Naive B cell (primary cell): ENCODE results near the gene DDX25. TPM values are rescaled to one million over a fixed set of nuclear protein-coding genes. Genes with fewer than 3 reads are reported as not detected.

Experiments used
- ATAC-seq, 2 donors: fragments of 150-1000 bp; cut with Tn5 transposase; 2 replicates each; pipeline ENCODE4 v1.10.0; 2021; ENCODE audit warnings: low read depth in 2 of 2, mild to moderate bottlenecking in 2 of 2, moderate library complexity in 2 of 2
- DNase-seq: peaks from one replicate; pipeline ENCODE4 v3.0.0; 2022
- H3K27ac Mint-ChIP-seq, 6 donors: one replicate each; pipeline ENCODE4 v1.8.0; 2020 to 2022; ENCODE audit warnings: mild to moderate bottlenecking in 6 of 6, mixed read lengths in 6 of 6, moderate library complexity in 5 of 6, inconsistent platforms in 2 of 6
- H3K27me3 Mint-ChIP-seq, 3 donors: one replicate each; pipeline ENCODE4 v1.8.0; 2021 to 2022; ENCODE audit warnings: mixed read lengths in 3 of 3, mild to moderate bottlenecking in 1 of 3
- H3K36me3 Mint-ChIP-seq, 2 donors: one replicate each; pipeline ENCODE4 v1.8.0; 2020 to 2022; ENCODE audit warnings: mixed read lengths in 2 of 2, inconsistent platforms in 1 of 2, mild to moderate bottlenecking in 1 of 2
- H3K4me1 Mint-ChIP-seq, 3 donors: one replicate each; pipeline ENCODE4 v1.8.0; 2020 to 2022; ENCODE audit warnings: mixed read lengths in 3 of 3, inconsistent platforms in 1 of 3, mild to moderate bottlenecking in 1 of 3, moderate library complexity in 1 of 3
- H3K4me3 Mint-ChIP-seq, 8 donors: one replicate each; pipeline ENCODE4 v1.8.0; 2020 to 2022; ENCODE audit warnings: mild to moderate bottlenecking in 8 of 8, mixed read lengths in 8 of 8, moderate library complexity in 8 of 8, inconsistent platforms in 2 of 8
- H3K9me3 Mint-ChIP-seq, 7 donors: one replicate each; pipeline ENCODE4 v1.8.0; 2020 to 2022; ENCODE audit warnings: mixed read lengths in 7 of 7, mild to moderate bottlenecking in 5 of 7, inconsistent platforms in 2 of 7, moderate library complexity in 1 of 7
- polyA plus RNA-seq, 6 donors: library from polyadenylated mRNA; unstranded; fragments of 300-500 nt; fragmentation: Illumina TruSeq; gene quantifications; one replicate each; pipeline ENCODE4 v1.2.3, GENCODE V29; 2021; ENCODE audit warnings: low read depth in 6 of 6

Gene DDX25
- polyA plus RNA-seq, 6 donors from 2014 or later: 0.34 TPM; not detected in 5

DNA sequence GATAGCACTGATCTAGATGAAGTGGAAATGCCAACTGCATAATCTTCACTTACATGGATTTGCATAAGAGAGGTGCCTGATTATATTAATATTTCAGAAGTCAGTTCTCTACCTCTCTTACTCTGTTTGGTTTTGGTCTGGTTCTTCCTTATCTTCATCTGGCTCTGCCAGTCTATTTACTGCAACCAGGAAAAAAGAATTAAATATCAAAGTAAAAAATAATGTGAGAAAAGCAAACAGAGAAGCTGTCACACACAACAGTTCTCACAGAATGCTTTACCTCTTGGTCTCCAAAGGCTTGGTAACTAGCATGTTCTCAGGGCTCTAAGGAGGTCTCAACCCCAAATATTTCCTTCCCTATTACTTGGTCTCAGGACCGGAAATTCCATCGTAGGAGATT lies 48.3 kb downstream of the DDX25 start:
- H3K36me3 Mint-ChIP-seq: no peaks in the 10 kb centered on the region
- H3K27me3 Mint-ChIP-seq: peaks cover 0 to 34% (median 19%) of the 10 kb centered on the region in 3 donors
- no peak for DNase-seq
- no peak overlapping the region for H3K4me3 Mint-ChIP-seq
- no peak overlapping the region for H3K27ac Mint-ChIP-seq
- no peak for ATAC-seq
- no peaks in the 10 kb centered on the region for H3K9me3 Mint-ChIP-seq
- H3K4me1 Mint-ChIP-seq: peaks cover 0 to 4% (median 0%) of the 10 kb centered on the region in 3 donors

DNA sequence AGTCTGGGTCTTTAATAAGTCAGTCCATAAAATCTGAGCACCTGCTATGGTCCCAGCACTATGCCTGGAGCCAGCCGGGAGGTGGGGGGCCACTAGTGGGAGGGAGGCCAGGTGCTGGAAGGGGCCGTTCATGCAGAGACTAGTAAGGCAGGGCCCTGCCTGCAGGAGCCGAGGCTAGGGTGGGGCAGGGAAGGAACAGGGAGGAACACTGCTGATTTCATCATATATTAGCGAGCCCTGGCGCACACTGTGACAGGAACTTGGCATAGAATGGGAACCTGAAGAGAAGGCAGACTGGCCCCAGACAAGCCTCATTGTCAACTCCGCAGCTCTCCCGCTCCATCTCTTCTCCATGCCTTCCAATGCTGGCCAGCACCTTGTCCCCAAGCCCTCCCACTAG lies 48.7 kb downstream of the DDX25 start:
- no peaks in the 10 kb centered on the region for H3K9me3 Mint-ChIP-seq
- peak overlapping the region in 1 of 6 donors; percentile 40 for H3K27ac Mint-ChIP-seq
- ATAC-seq (no peak), DNase-seq (no peak)
- H3K36me3 Mint-ChIP-seq: no peaks in the 10 kb centered on the region
- no peak overlapping the region for H3K4me3 Mint-ChIP-seq
- peaks cover 0 to 38% (median 19%) of the 10 kb centered on the region in 3 donors for H3K27me3 Mint-ChIP-seq
- peaks cover 0 to 4% (median 0%) of the 10 kb centered on the region in 3 donors for H3K4me1 Mint-ChIP-seq

DNA sequence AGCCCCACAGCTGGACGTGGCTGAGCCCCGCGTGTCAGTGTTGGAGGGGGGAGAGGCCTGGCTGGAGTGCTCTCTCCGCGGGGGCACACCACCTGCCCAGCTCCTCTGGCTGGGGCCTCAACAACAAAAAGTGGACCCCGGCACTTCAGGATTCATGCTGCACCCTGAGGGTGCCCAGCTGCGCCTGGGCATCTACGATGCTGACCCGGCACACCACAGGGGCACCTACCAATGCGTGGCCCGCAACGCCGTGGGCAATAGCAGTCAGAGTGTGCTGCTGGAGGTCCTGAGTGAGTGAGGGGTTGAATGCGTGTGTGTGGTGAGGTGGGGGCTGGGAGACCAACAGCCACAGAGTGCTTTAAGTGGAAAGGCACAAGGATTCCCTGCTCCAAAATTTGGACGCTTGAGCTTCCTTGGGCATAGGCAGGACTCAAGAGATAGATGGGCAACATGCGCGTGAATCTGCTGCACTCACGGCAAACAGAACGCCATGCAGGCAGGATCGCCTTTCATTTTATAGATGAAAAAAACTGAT lies 49.2 kb downstream of the DDX25 start:
- no peaks in the 10 kb centered on the region for H3K9me3 Mint-ChIP-seq
- H3K36me3 Mint-ChIP-seq: no peaks in the 10 kb centered on the region
- peaks cover 0 to 40% (median 19%) of the 10 kb centered on the region in 3 donors for H3K27me3 Mint-ChIP-seq
- H3K4me3 Mint-ChIP-seq: no peak overlapping the region
- H3K4me1 Mint-ChIP-seq: peaks cover 0 to 4% (median 0%) of the 10 kb centered on the region in 3 donors
- ATAC-seq: no peak
- DNase-seq: no peak
- H3K27ac Mint-ChIP-seq: no peak overlapping the region

DNA sequence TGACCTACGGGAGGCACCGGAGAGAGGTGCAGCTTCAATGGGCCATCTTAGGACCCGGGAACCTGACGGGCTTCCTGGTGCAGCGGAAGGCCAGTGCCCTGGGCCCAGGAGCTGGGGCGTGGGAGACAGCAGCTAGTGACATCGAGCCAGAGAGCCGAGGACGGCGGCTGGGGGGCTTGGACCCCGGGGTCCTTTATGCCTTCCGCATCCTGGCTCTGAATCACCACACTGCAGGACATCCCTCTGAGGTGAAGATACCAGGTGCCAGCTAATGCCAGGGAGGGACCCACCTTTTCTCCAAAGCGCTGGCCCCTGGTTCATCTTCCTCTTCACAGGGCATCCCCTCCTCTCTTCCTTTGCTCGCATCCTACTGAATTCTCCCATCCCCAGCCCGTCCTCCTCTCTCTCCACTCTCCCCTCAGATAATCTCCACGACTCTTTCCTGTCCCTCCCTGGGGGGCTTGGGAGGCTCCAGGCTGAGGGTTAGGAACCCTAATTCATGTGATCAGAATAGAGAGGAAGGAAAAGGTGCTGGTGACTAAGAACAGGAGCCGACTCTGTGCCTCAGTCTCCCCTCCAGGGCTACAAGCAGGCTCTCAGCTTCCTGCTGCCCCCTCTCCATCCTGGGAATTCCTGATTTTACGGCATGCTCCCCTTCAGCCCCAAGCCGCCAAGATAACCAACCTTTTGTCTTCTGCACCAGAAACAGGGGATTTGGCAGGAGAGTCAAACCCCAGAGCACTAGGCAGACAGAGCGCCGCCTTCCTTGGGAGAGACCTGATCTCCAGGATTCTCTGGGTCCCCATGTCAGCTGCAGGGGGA lies 50.0 kb downstream of the DDX25 start:
- no peak overlapping the region for H3K4me3 Mint-ChIP-seq
- no peaks in the 10 kb centered on the region for H3K36me3 Mint-ChIP-seq
- H3K4me1 Mint-ChIP-seq: peaks cover 0 to 1% (median 0%) of the 10 kb centered on the region in 3 donors
- peaks cover 0 to 40% (median 19%) of the 10 kb centered on the region in 3 donors for H3K27me3 Mint-ChIP-seq
- peak overlapping the region in 1 of 6 donors; percentile 48 for H3K27ac Mint-ChIP-seq
- DNase-seq: no peak
- ATAC-seq: no peak
- H3K9me3 Mint-ChIP-seq: no peaks in the 10 kb centered on the region

DNA sequence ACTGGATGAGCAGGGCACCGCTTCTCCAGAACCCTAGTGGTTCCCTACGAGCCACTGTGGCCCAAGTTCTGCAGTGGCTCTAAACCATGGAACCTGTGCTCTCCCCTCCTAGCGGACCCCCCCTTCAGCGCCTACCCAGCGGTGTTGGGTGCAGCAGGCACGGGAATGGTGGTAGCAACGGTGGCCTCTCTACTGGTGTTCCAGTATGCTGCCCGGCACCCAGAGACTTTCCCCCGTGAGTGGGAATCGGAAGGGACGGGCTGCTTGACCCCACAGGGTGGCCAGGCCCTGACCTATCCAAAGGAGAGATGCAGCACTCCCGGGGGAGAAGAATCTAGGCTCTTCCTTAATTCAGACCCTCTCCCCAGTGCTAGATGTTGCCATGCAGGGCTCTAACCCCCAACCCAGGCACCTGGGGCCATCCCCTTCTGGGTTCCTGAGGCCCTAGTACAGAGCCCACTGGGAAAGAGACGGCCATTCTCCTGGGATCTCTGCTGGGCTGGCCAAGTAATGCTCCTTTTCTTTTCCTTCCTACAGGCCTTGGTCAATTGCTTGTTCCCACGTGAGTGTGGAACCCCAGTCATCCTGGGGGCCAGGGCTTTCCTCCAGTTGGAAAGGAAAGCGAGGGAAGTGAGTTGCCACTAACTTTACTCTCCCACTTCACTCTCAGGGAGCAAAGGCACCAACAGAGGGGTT lies 50.8 kb downstream of the DDX25 start:
- no peaks in the 10 kb centered on the region for H3K36me3 Mint-ChIP-seq
- H3K27me3 Mint-ChIP-seq: peaks cover 0 to 40% (median 19%) of the 10 kb centered on the region in 3 donors
- ATAC-seq (no peak), DNase-seq (no peak)
- no peak overlapping the region for H3K4me3 Mint-ChIP-seq
- H3K4me1 Mint-ChIP-seq: no peaks in the 10 kb centered on the region
- H3K9me3 Mint-ChIP-seq: no peaks in the 10 kb centered on the region
- no peak overlapping the region for H3K27ac Mint-ChIP-seq

DNA sequence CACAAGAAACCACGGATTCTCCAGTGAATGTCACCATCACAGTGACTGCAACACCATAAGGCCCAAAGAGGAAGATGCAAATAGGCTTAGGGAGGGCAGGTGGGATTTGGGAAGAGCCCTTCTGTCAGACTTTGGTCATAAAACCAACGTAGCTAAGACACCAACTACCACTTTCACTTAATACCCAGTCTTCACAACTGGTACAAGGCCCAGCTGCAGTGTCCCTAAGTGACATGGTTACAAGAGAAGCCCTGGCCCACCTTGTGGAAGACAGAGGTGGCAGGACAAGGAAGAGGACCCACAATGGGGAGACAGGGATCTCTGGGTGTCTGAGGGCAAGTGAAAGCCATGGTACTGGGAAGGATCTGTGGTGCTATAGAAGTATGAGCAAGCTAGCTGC lies 51.5 kb downstream of the DDX25 start:
- Mint-ChIP-seq H3K36me3 (no peaks in the 10 kb centered on the region), H3K27me3 (peaks cover 1 to 40% (median 19%) of the 10 kb centered on the region in 3 donors), H3K4me3 (no peak overlapping the region), H3K9me3 (peaks cover 0 to 3% (median 0%) of the 10 kb centered on the region in 7 donors), H3K27ac (no peak overlapping the region), H3K4me1 (no peaks in the 10 kb centered on the region)
- DNase-seq (no peak), ATAC-seq (no peak)

DNA sequence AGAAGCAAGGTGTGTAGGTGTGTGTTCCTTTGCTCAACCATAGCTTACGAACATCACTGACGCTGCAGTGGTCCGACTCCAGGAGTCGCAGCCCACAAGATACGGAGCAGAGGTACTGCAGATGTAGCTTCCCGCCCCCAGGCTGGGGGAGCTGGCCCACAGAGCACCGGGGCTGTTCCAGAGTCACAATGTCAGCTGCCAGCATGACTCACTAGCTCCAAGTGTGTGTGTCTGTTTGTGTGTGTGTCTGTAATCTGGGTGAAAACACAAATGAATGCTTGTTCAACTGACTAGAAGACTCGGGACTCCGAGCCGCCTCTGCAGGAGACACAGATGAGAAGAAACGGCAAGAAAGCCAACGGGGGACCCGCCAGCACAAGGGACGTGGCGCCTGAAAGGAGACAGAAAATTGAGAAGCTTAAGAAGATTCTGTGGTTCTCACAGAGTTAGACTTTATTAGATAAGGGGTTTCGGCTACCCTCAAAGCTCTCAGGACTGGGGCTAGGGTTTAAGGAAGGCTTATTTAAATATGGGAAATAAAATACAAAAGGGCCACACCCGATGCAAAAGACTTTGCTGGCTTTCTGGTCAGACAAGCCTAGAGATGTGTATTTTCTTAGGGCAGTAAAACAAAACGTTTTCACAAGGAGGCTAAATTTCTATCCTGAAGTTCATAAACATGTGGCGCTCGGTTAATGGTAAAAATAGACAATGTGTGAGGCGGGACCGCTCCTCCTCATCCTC lies 52.3 kb downstream of the DDX25 start:
- Mint-ChIP-seq H3K4me1 (no peaks in the 10 kb centered on the region), H3K4me3 (peak overlapping the region in 1 of 8 donors; percentile 53), H3K9me3 (peaks cover 0 to 3% (median 0%) of the 10 kb centered on the region in 7 donors), H3K27ac (peak overlapping the region in 2 of 6 donors; percentile 4 to 17), H3K36me3 (no peaks in the 10 kb centered on the region), H3K27me3 (peaks cover 4 to 33% (median 14%) of the 10 kb centered on the region in 3 donors)
- DNase-seq: no peak
- no peak for ATAC-seq

DNA sequence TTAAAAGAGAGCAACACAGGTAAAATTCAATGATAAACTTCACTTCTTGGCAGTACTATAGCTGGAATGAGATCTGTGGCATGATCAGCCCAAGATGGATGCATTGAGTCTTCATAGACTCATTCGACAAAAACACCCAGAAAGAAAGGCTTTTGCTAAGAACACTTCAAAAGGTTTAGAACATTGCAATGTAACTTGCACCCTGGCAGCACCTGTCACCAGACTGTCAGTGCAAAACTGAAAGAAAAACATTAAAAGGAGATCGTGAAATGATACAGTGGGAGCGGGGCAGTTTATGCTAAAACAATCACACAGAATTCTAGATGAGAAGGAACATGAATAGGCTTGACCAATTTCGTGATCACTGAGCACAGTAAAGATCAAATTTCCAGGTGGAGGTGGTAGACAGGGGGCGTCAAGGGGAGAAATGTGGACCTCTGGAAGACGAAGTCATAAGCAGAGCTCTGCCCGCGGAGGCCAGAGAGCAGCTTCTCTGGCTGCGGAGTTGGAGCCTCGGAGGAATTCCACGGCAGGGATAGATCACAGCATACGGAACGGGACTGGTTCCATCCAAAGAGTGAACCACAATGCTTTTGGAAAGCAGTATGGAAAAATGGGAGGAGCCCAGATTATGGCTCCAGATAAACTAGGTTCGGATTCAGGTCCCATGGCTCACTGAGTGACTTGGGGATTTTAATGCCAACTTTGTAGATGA lies 53.5 kb downstream of the DDX25 start:
- peaks cover 4 to 32% (median 24%) of the 10 kb centered on the region in 3 donors for H3K27me3 Mint-ChIP-seq

DNA sequence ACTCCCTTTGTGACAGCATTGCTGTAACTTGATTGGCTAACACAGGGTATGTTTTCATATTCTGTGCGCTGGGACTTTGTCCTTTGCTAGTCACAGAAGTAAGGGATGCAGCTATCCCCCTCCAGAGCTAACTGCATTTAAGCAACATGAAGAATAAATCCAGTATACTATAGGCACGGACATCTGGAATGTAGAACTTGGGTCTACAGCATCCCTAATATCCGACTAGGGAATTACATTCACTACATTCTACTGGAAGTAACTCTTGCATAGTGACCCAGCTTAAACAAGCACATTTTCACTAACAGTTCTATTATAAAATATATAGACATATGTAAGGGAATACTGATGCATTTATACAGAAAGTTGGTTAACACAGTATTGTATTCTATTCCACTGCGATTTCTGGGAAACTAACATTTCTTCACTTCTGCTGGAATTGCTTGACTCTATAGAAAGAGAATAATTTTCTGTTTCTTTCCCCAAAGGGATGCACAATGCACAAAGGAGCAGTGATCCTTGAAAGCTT lies 54.6 kb downstream of the DDX25 start:
- DNase-seq (no peak), ATAC-seq (no peak)
- H3K4me1 Mint-ChIP-seq: no peaks in the 10 kb centered on the region
- no peak overlapping the region for H3K4me3 Mint-ChIP-seq
- peaks cover 4 to 34% (median 24%) of the 10 kb centered on the region in 3 donors for H3K27me3 Mint-ChIP-seq
- peaks cover 0 to 24% (median 14%) of the 10 kb centered on the region in 7 donors for H3K9me3 Mint-ChIP-seq
- H3K36me3 Mint-ChIP-seq: peaks cover 7 to 8% of the 10 kb centered on the region in 2 donors
- no peak overlapping the region for H3K27ac Mint-ChIP-seq

More for the DNA sequence above, 53.5 kb downstream of the DDX25 start:
- H3K36me3 Mint-ChIP-seq: peaks cover 1 to 4% of the 10 kb centered on the region in 2 donors
- ATAC-seq (no peak), DNase-seq (no peak)
- H3K4me3 Mint-ChIP-seq: no peak overlapping the region
- peaks cover 0 to 13% (median 7%) of the 10 kb centered on the region in 7 donors for H3K9me3 Mint-ChIP-seq
- H3K4me1 Mint-ChIP-seq: no peaks in the 10 kb centered on the region
- no peak overlapping the region for H3K27ac Mint-ChIP-seq

DNA sequence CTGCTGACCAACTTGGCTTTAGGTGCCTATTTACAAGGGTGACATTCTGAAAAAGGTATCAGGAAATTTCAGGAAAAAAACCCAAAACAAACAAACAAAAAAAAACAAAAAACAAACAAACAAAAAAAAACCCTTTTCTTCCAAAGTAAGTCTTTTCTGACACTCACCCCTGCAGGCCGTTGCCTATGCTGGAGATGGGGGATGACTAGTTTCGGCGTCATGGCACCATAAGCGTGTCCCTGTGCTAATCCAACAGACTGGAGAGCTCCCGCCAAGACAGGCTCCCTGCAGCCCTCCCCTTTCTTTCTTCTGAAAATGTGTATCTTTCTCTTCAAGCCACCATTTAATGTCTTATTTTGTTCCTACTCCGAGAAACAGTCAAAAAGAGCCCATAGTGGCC lies 55.2 kb downstream of the DDX25 start:
- Mint-ChIP-seq H3K36me3 (peaks cover 7 to 8% of the 10 kb centered on the region in 2 donors), H3K4me1 (no peaks in the 10 kb centered on the region), H3K27me3 (peaks cover 4 to 33% (median 20%) of the 10 kb centered on the region in 3 donors), H3K9me3 (peaks cover 0 to 28% (median 14%) of the 10 kb centered on the region in 7 donors), H3K4me3 (no peak overlapping the region), H3K27ac (no peak overlapping the region)
- DNase-seq (no peak), ATAC-seq (no peak)

DNA sequence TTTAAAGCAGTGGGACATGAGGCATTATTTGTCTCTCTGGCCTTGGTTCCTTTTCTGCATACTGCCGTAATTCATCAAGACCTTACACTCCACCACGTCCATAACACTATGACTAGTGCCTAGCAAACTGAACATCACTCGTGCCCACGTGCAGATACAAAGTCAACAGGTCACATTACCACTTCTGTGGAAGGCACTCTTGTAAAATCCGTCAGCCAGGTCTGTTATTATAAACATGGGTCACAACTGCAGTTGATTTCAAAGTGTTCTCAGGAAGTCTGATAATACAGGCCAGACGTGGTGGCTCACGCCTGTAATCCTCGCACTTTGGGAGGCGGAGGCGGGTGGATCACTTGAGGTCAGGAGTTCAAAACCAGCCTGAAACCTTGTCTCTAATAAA lies 55.6 kb downstream of the DDX25 start:
- Mint-ChIP-seq H3K27me3 (peaks cover 4 to 31% (median 18%) of the 10 kb centered on the region in 3 donors), H3K27ac (no peak overlapping the region), H3K4me3 (no peak overlapping the region), H3K36me3 (peaks cover 7 to 8% of the 10 kb centered on the region in 2 donors), H3K4me1 (no peaks in the 10 kb centered on the region), H3K9me3 (peaks cover 0 to 28% (median 14%) of the 10 kb centered on the region in 7 donors)
- no peak for DNase-seq
- ATAC-seq: no peak

DNA sequence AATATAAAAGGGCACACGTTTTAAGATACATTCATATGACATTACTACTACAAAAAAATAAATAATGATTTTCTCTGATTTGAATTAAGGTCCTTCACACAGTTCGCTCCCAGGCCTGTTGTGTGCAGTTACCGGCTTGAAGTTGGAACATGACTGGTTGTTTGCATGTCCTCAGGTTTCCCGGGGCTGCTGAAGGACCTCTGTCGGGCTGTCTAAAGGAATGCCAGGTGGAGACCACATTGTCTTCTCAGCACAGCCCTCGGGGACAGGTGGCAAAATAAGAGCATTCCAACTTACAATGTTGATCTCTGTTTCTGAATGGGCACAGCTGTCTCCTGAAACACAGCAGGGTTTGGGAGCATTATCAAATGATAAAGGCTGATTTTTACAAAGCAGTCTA lies 56.5 kb downstream of the DDX25 start:
- H3K4me3 Mint-ChIP-seq: no peak overlapping the region
- ATAC-seq: no peak

More for the DNA sequence above, 56.5 kb downstream of the DDX25 start:
- Mint-ChIP-seq H3K9me3 (peaks cover 0 to 28% (median 14%) of the 10 kb centered on the region in 7 donors), H3K27me3 (peaks cover 8 to 25% (median 20%) of the 10 kb centered on the region in 3 donors), H3K27ac (no peak overlapping the region), H3K4me1 (no peaks in the 10 kb centered on the region), H3K36me3 (peaks cover 7 to 8% of the 10 kb centered on the region in 2 donors)
- no peak for DNase-seq
